ENCODE results near the gene OCIAD1. TPM values are rescaled to one million over a fixed set of nuclear protein-coding genes. Genes with fewer than 3 reads are reported as not detected.

OCIAD1 gene
- total and polyA plus RNA-seq, 2 donors (not counting 1 experiment from before 2014, with no cell fraction given), result 82.3 to 119 TPM

- Histone ChIP-seq H3K4me2 (replicated peaks; ENCODE audit: low read depth, low read length, poor library complexity, severe bottlenecking) (no peak overlapping the region), H3K9me3 (ENCODE audit: control extremely low read depth in 1 of 3, control insufficient read depth in 2 of 3, insufficient read depth in 1 of 3, low read length in 2 of 3) (peaks cover 0 to 2% (median 0%) of the 10 kb centered on the region in 3 donors), H3K36me3 (replicated peaks in 1 of 2; ENCODE audit: control extremely low read depth in 1 of 2, control insufficient read depth in 1 of 2, extremely low read depth in 1 of 2, insufficient read depth in 2 of 2, low read length in 1 of 2) (peaks cover 17 to 52% of the 10 kb centered on the region in 2 experiments), H3K4me1 (ENCODE audit: control insufficient read depth in 2 of 2, insufficient read depth in 2 of 2, low read length in 2 of 2) (no peaks in the 10 kb centered on the region), H3K9ac (ENCODE audit: low read length) (no peak overlapping the region), H3K4me3 (ENCODE audit: control extremely low read depth in 1 of 5, extremely low read depth in 1 of 5, insufficient read depth in 1 of 5, low read depth in 2 of 5, low read length in 4 of 5) (no peak overlapping the region), H2AFZ (ENCODE audit: insufficient read depth, low read depth, low read length, poor library complexity, severe bottlenecking) (no peak overlapping the region), H4K20me1 (ENCODE audit: control insufficient read depth, insufficient read depth, low read length, poor library complexity, severe bottlenecking) (no peaks in the 10 kb centered on the region), H3K79me2 (ENCODE audit: control insufficient read depth, insufficient read depth, low read length) (no peaks in the 10 kb centered on the region), H3K27me3 (replicated peaks in 1 of 4; ENCODE audit: control extremely low read depth in 1 of 4, control insufficient read depth in 3 of 4, insufficient read depth in 4 of 4, low read length in 3 of 4) (no peaks in the 10 kb centered on the region), H3K27ac (ENCODE audit: low read length in 2 of 2) (no peak overlapping the region)
- H3K4me1 Mint-ChIP-seq, result no peaks in the 10 kb centered on the region
- DNase-seq, result no peak
- TF ChIP-seq CTCF (IDR thresholded peaks at IDR 0.05) (no peak), EZH2 (IDR thresholded peaks at IDR 0.05; ENCODE audit: borderline replicate concordance, insufficient read depth, low read depth, low read length, poor library complexity, severe bottlenecking) (no peak)
- no peaks in the 10 kb centered on the region for H3K27me3 Mint-ChIP-seq
- ChIA-PET POLR2A (no interaction called here), CTCF (no interaction called here)
- no peak overlapping the region for H3K4me3 Mint-ChIP-seq
- no peak overlapping the region for H3K27ac Mint-ChIP-seq
- ATAC-seq (ENCODE audit: low read depth), result no peak
- H3K9me3 Mint-ChIP-seq (ENCODE audit: insufficient read depth), result peaks cover 3% of the 10 kb centered on the region
- intact Hi-C loops (cut with micrococcal nuclease), result no loop called here
Measured at GRCh38 chr4:48891028-48891619, 60.2 kb downstream of the OCIAD1 start.

DNA sequence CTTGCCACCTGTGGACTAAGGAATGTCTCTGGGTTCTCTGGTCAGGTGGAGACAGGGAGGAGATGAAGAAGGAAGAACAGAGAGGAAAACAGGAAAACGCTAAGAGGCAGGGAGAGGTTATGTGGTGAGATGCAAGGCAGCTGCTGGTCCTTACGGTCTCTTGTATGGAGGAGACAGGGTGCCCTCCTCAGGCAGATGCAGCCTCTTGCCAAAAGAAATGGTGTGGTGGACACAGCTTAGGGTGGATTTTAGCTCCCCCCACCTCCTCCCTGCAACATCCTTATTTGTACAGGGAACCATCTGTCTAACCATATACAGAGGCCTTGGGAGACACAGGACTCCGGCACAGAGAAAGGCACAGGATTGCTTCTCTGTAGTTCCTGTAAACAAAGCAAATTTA is 66.0 kb downstream of the OCIAD1 start:
- Mint-ChIP-seq H3K4me3 (no peak overlapping the region), H3K27me3 (no peaks in the 10 kb centered on the region), H3K27ac (no peak overlapping the region), H3K4me1 (peaks cover 16% of the 10 kb centered on the region), H3K9me3 (ENCODE audit: insufficient read depth) (no peaks in the 10 kb centered on the region)
- ChIA-PET POLR2A (no interaction called here), CTCF (interaction anchor here (1.8 kb wide), 1 partner anchor 318 kb away, joined by 10 read pairs; no protein-coding TSS in a partner anchor)
- 80% methylated on average over 1 of the region's 3 CpGs for WGBS (ENCODE audit: insufficient coverage)
- Histone ChIP-seq H2AFZ (ENCODE audit: insufficient read depth, low read depth, low read length, poor library complexity, severe bottlenecking) (no peak overlapping the region), H3K9ac (ENCODE audit: low read length) (no peak overlapping the region), H3K27ac (ENCODE audit: low read length in 2 of 2) (no peak overlapping the region), H3K9me3 (ENCODE audit: control extremely low read depth in 1 of 3, control insufficient read depth in 2 of 3, insufficient read depth in 1 of 3, low read length in 2 of 3) (no peaks in the 10 kb centered on the region), H3K79me2 (ENCODE audit: control insufficient read depth, insufficient read depth, low read length) (no peaks in the 10 kb centered on the region), H3K4me2 (replicated peaks; ENCODE audit: low read depth, low read length, poor library complexity, severe bottlenecking) (no peak overlapping the region), H3K27me3 (replicated peaks in 1 of 4; ENCODE audit: control extremely low read depth in 1 of 4, control insufficient read depth in 3 of 4, insufficient read depth in 4 of 4, low read length in 3 of 4) (no peaks in the 10 kb centered on the region), H3K36me3 (replicated peaks in 1 of 2; ENCODE audit: control extremely low read depth in 1 of 2, control insufficient read depth in 1 of 2, extremely low read depth in 1 of 2, insufficient read depth in 2 of 2, low read length in 1 of 2) (peaks cover 9 to 65% of the 10 kb centered on the region in 2 experiments), H4K20me1 (ENCODE audit: control insufficient read depth, insufficient read depth, low read length, poor library complexity, severe bottlenecking) (peaks cover 8% of the 10 kb centered on the region), H3K4me3 (ENCODE audit: control extremely low read depth in 1 of 5, extremely low read depth in 1 of 5, insufficient read depth in 1 of 5, low read depth in 2 of 5, low read length in 4 of 5) (no peak overlapping the region), H3K4me1 (ENCODE audit: control insufficient read depth in 2 of 2, insufficient read depth in 2 of 2, low read length in 2 of 2) (peaks cover 0 to 6% of the 10 kb centered on the region in 2 donors)
- TF ChIP-seq CTCF (IDR thresholded peaks at IDR 0.05), result no peak
- TF ChIP-seq EZH2 (IDR thresholded peaks at IDR 0.05; ENCODE audit: borderline replicate concordance, insufficient read depth, low read depth, low read length, poor library complexity, severe bottlenecking), result no peak
- no peak for DNase-seq
- intact Hi-C loops (cut with micrococcal nuclease), result no loop called here
- ATAC-seq (ENCODE audit: low read depth), result no peak

Data from B cell (primary cell).